ENCODE measurements around the gene NENF. TPM values are rescaled to one million over a fixed set of nuclear protein-coding genes. Genes with fewer than 3 reads are reported as not detected.

NENF gene
- total RNA-seq, 1 donor from 2014 or later = 110 TPM

- Histone ChIP-seq H3K36me3 (no peaks in the 10 kb centered on the region), H3K27ac (no peak overlapping the region), H3K4me3 (no peak overlapping the region), H3K9me3 (no peaks in the 10 kb centered on the region), H3K4me1 (peaks cover 21% of the 10 kb centered on the region), H3K27me3 (no peaks in the 10 kb centered on the region)
- DNase-seq (ENCODE audit: extremely low spot score in 2 of 2) = no peak
- TF ChIP-seq CTCF (IDR thresholded peaks at IDR 0.05) = no peak
- TF ChIP-seq POLR2AphosphoS5 (IDR thresholded peaks at IDR 0.05; ENCODE audit: insufficient read depth in 1 of 2, low read depth in 1 of 2) = no peak
- no peak for TF ChIP-seq POLR2A (IDR thresholded peaks at IDR 0.05)
- intact Hi-C loops (cut with DNase I) = no loop called here
Observed at GRCh38 chr1:212430955-212431394, 1.7 kb upstream of the NENF start.

- Histone ChIP-seq H3K36me3 (no peaks in the 10 kb centered on the region), H3K27ac (no peak overlapping the region), H3K9me3 (no peaks in the 10 kb centered on the region), H3K27me3 (no peaks in the 10 kb centered on the region), H3K4me1 (peaks cover 21% of the 10 kb centered on the region), H3K4me3 (no peak overlapping the region)
- no peak for DNase-seq (ENCODE audit: extremely low spot score in 2 of 2)
- TF ChIP-seq POLR2AphosphoS5 (IDR thresholded peaks at IDR 0.05; ENCODE audit: insufficient read depth in 1 of 2, low read depth in 1 of 2) = no peak
- no peak for TF ChIP-seq POLR2A (IDR thresholded peaks at IDR 0.05)
- TF ChIP-seq CTCF (IDR thresholded peaks at IDR 0.05) = no peak
- intact Hi-C loops (cut with DNase I) = no loop called here
Observed at GRCh38 chr1:212431644-212432043, 1.1 kb upstream of the NENF start.

GRCh38 chr1:212432272-212432660 lies 454 bp upstream of the NENF start:
- no peak for TF ChIP-seq CTCF (IDR thresholded peaks at IDR 0.05)
- no peak for TF ChIP-seq POLR2AphosphoS5 (IDR thresholded peaks at IDR 0.05; ENCODE audit: insufficient read depth in 1 of 2, low read depth in 1 of 2)
- TF ChIP-seq POLR2A (IDR thresholded peaks at IDR 0.05) = no peak
- no peak for DNase-seq (ENCODE audit: extremely low spot score in 2 of 2)
- no peaks in the 10 kb centered on the region for H3K9me3 ChIP-seq
- H3K27ac ChIP-seq = peak overlapping the region; percentile 76
- H3K36me3 ChIP-seq = no peaks in the 10 kb centered on the region
- H3K27me3 ChIP-seq = no peaks in the 10 kb centered on the region
- peaks cover 21% of the 10 kb centered on the region for H3K4me1 ChIP-seq
- peak overlapping the region; percentile 77 to 97 for H3K4me3 ChIP-seq
- intact Hi-C loops (cut with DNase I) = no loop called here

- H3K4me1 ChIP-seq = peaks cover 21% of the 10 kb centered on the region
- no peaks in the 10 kb centered on the region for H3K36me3 ChIP-seq
- TF ChIP-seq POLR2A (IDR thresholded peaks at IDR 0.05) (no peak), POLR2AphosphoS5 (IDR thresholded peaks at IDR 0.05; ENCODE audit: insufficient read depth in 1 of 2, low read depth in 1 of 2) (no peak), CTCF (IDR thresholded peaks at IDR 0.05) (no peak)
- H3K4me3 ChIP-seq = peak overlapping the region; percentile 77 to 97
- H3K9me3 ChIP-seq = no peaks in the 10 kb centered on the region
- intact Hi-C loops (cut with DNase I) = no loop called here
- peak overlapping the region; percentile 88 for H3K27ac ChIP-seq
- no peaks in the 10 kb centered on the region for H3K27me3 ChIP-seq
- no peak for DNase-seq (ENCODE audit: extremely low spot score in 2 of 2)
Observed at GRCh38 chr1:212433577-212434462, 1.1 kb downstream of the NENF start.

GRCh38 chr1:212434992-212435391 lies 2.3 kb downstream of the NENF start:
- H3K27ac ChIP-seq = no peak overlapping the region
- H3K36me3 ChIP-seq = no peaks in the 10 kb centered on the region
- no peak for DNase-seq (ENCODE audit: extremely low spot score in 2 of 2)
- TF ChIP-seq POLR2AphosphoS5 (IDR thresholded peaks at IDR 0.05; ENCODE audit: insufficient read depth in 1 of 2, low read depth in 1 of 2) = no peak
- no peaks in the 10 kb centered on the region for H3K27me3 ChIP-seq
- peaks cover 21% of the 10 kb centered on the region for H3K4me1 ChIP-seq
- no peaks in the 10 kb centered on the region for H3K9me3 ChIP-seq
- no peak overlapping the region for H3K4me3 ChIP-seq
- intact Hi-C loops (cut with DNase I) = no loop called here
